ENCODE results near the gene GFPT1.

- TF ChIP-seq CTCF (IDR thresholded peaks at IDR 0.05) (no peak), POLR2A (IDR thresholded peaks at IDR 0.05) (no peak)
These were observed 98.6 kb downstream of the GFPT1 start for GRCh38 chr2:69288429-69288828.

All from body of pancreas (tissue), 4 donors.